GM21423 (cell line): ENCODE data around the gene SLC16A6.
"Not testable (repeated sequence)": the region's sequence is repeated elsewhere in the genome, so short reads cannot be mapped to it uniquely, and the experiment has no call there.

ENCODE experiments used
- ATAC-seq: cut with Tn5 transposase; IDR thresholded peaks from one replicate; pipeline ENCODE4 v1.9.1; 2021; ENCODE audit warnings: mild to moderate bottlenecking, moderate library complexity; ENCODE audit not compliant: unreplicated experiment

SLC16A6 gene

DNA sequence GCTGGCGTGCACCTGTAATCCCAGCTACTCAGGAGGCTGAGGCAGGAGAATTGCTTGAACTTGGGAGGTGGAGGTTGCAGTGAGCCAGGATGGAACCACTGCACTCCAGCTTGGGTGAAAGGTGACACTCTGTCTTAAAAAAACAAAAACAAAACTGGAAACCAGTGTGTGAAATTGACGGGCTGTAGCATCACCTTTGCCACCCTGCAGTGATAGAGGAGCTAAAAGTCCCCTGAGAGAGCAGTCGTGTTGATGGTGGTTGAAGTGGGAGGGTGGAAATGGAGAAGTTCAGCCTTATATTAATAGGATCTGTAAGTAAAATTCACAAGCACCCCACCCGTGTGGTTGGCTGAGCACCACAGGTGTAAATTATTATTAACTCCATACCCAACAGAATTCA lies 65.9 kb downstream of the SLC16A6 start:
- ATAC-seq = not testable (repeated sequence)

DNA sequence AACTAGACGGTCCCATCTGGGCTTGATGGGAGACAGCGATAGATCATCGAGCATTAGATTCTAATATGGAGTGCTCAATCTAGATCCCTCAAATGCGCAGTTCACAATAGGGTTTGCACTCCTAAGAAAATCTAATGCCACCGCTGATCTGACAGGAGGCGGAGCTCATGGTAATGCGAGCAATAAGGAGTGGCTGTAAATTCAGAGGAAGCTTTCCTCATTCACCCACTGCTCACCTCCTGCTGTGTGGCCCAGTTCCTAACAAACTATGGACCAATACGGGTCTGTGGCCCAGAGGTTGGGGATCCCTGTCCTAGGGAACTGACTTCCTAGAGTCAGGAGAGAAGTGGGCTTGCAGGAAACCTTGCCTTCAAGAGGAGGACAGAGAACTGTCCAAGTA lies 68.3 kb downstream of the SLC16A6 start:
- no peak for ATAC-seq

DNA sequence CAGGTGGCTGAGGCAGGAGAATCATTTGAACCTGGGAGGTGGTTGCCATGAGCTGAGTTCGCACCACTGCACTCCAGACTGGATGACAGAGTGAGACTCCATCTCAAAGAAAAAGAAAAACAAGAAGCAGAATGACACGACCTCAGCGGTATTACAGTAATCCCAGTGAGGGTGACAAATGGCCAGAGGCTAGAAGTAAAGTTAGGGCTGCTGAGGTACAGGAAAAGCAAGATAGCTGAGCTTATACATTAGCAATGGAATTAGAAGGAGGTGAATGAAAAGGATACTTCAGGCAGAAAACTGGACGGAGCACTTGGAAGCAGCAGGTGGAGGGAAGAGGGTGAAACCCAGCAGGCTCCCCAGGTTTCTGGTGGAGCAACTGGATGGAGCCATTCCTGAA lies 69.1 kb downstream of the SLC16A6 start:
- ATAC-seq = no peak

DNA sequence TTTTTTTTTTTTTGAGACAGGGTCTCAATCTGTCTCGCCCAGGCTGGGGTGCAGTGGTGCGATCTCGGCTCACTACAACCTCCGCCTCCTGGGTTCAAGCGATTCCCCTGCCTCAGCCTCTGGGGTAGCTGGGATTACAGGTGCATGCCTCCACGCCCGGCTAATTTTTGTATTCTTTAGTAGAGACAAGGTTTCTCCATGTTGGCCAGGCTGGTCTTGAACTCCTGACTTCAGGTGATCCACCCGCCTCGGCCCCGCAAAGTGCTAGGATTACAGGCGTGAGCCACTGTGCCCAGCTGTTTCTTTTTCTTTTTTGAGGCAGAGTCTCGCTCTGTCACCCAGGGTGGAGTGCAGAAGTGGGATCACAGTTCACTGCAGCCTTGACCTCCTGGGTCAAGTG lies 70.1 kb downstream of the SLC16A6 start:
- not testable (repeated sequence) for ATAC-seq

DNA sequence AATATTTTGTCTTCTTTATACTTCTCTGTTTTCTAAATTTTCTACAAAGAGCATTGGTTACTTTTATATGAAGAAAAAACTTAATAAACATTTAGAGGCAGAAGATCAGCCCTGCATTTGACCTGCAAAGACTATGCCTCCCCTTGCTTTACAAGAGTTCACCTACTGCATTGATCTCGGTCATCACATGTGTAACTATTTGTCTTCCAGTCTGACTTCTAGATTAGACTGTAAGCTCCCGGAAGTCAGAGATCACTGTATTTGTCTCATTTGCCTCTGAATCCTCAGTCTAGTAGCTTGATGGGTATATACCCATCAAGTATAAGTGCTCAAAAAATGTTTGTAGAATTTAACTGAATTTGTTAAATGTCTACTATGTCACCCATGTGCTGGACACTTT lies 70.7 kb downstream of the SLC16A6 start:
- not testable (repeated sequence) for ATAC-seq

DNA sequence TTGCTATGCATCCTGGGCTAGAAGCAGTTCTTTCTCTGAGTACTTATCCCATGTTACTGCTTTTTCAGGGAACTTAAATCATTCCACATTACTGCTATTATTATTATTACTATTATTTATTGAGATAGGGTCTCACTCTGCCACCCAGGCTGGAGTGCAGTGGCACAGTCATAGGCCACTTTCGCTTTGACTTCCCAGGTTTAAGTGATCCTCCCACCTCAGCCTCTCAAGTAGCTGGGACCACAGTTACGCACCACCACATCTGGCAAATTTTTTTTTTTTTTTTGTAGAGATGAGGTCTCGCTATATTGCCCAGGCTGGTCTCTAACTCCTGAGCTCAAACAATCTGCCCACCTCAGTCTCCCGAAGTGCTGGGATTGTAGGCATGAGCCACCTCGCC lies 71.5 kb downstream of the SLC16A6 start:
- ATAC-seq = not testable (repeated sequence)
